Activated naive CD8-positive, alpha-beta T cell treated with anti-CD3 and anti-CD28 coated beads, Interleukin-2, amount 50 U/mL, for 24 hours (primary cell): Measurements from ENCODE around the gene ABCG1.

ENCODE experiments used
- ATAC-seq: fragments of 150-1000 bp; cut with Tn5 transposase; one replicate; pipeline ENCODE4 v1.10.0; 2021
- DNase-seq: peaks from one replicate; pipeline ENCODE4 v3.0.0; 2021
- H3K27ac Mint-ChIP-seq: one replicate; pipeline ENCODE4 v1.8.0; 2021; ENCODE audit warnings: mild to moderate bottlenecking, mixed read lengths
- H3K27me3 Mint-ChIP-seq: one replicate; pipeline ENCODE4 v1.8.0; 2021; ENCODE audit warnings: mixed read lengths
- H3K36me3 Mint-ChIP-seq: one replicate; pipeline ENCODE4 v1.8.0; 2021; ENCODE audit warnings: low read depth, mixed read lengths
- H3K4me1 Mint-ChIP-seq: one replicate; pipeline ENCODE4 v1.8.0; 2021; ENCODE audit warnings: mixed read lengths
- H3K4me3 Mint-ChIP-seq: one replicate; pipeline ENCODE4 v1.8.0; 2021; ENCODE audit warnings: mild to moderate bottlenecking, moderate library complexity, mixed read lengths
- H3K9me3 Mint-ChIP-seq: one replicate; pipeline ENCODE4 v1.8.0; 2021; ENCODE audit warnings: mixed read lengths

The ABCG1 gene

GRCh38 chr21:42238185-42238934 lies 19.4 kb downstream of the ABCG1 start:
- H3K36me3 Mint-ChIP-seq: no peaks in the 10 kb centered on the region
- DNase-seq (peak; percentile 31), ATAC-seq (peak; percentile 6)
- H3K9me3 Mint-ChIP-seq: no peaks in the 10 kb centered on the region
- peak overlapping the region; percentile 56 for H3K4me3 Mint-ChIP-seq
- no peaks in the 10 kb centered on the region for H3K27me3 Mint-ChIP-seq
- H3K27ac Mint-ChIP-seq: peak overlapping the region; percentile 83
- peaks cover 64% of the 10 kb centered on the region for H3K4me1 Mint-ChIP-seq

GRCh38 chr21:42239556-42239955 lies 20.6 kb downstream of the ABCG1 start:
- H3K4me3 Mint-ChIP-seq: no peak overlapping the region
- H3K27ac Mint-ChIP-seq: no peak overlapping the region
- no peaks in the 10 kb centered on the region for H3K9me3 Mint-ChIP-seq
- H3K36me3 Mint-ChIP-seq: no peaks in the 10 kb centered on the region
- ATAC-seq (no peak), DNase-seq (no peak)
- peaks cover 52% of the 10 kb centered on the region for H3K4me1 Mint-ChIP-seq
- no peaks in the 10 kb centered on the region for H3K27me3 Mint-ChIP-seq

- Mint-ChIP-seq H3K36me3 (no peaks in the 10 kb centered on the region), H3K9me3 (no peaks in the 10 kb centered on the region), H3K4me3 (no peak overlapping the region), H3K27ac (no peak overlapping the region), H3K27me3 (no peaks in the 10 kb centered on the region), H3K4me1 (peaks cover 51% of the 10 kb centered on the region)
- DNase-seq (no peak), ATAC-seq (no peak)
These were observed 21.0 kb downstream of the ABCG1 start for GRCh38 chr21:42239973-42240372.

GRCh38 chr21:42242611-42243010 lies 23.7 kb downstream of the ABCG1 start:
- Mint-ChIP-seq H3K36me3 (no peaks in the 10 kb centered on the region), H3K27ac (no peak overlapping the region), H3K4me1 (peaks cover 30% of the 10 kb centered on the region), H3K9me3 (no peaks in the 10 kb centered on the region), H3K4me3 (no peak overlapping the region), H3K27me3 (no peaks in the 10 kb centered on the region)
- DNase-seq (no peak), ATAC-seq (no peak)

GRCh38 chr21:42243026-42243425 lies 24.1 kb downstream of the ABCG1 start:
- DNase-seq (no peak), ATAC-seq (no peak)
- Mint-ChIP-seq H3K36me3 (no peaks in the 10 kb centered on the region), H3K4me3 (no peak overlapping the region), H3K9me3 (no peaks in the 10 kb centered on the region), H3K27me3 (no peaks in the 10 kb centered on the region), H3K4me1 (peaks cover 29% of the 10 kb centered on the region), H3K27ac (no peak overlapping the region)

GRCh38 chr21:42245331-42246193 lies 26.6 kb downstream of the ABCG1 start:
- DNase-seq (no peak), ATAC-seq (no peak)
- peaks cover 19% of the 10 kb centered on the region for H3K4me1 Mint-ChIP-seq
- no peaks in the 10 kb centered on the region for H3K9me3 Mint-ChIP-seq
- H3K4me3 Mint-ChIP-seq: no peak overlapping the region
- H3K27me3 Mint-ChIP-seq: no peaks in the 10 kb centered on the region
- H3K27ac Mint-ChIP-seq: no peak overlapping the region
- no peaks in the 10 kb centered on the region for H3K36me3 Mint-ChIP-seq

GRCh38 chr21:42247716-42248115 lies 28.8 kb downstream of the ABCG1 start:
- no peak overlapping the region for H3K4me3 Mint-ChIP-seq
- peaks cover 19% of the 10 kb centered on the region for H3K4me1 Mint-ChIP-seq
- H3K9me3 Mint-ChIP-seq: no peaks in the 10 kb centered on the region
- ATAC-seq: no peak
- H3K27ac Mint-ChIP-seq: no peak overlapping the region
- no peak for DNase-seq
- no peaks in the 10 kb centered on the region for H3K36me3 Mint-ChIP-seq
- no peaks in the 10 kb centered on the region for H3K27me3 Mint-ChIP-seq

- no peaks in the 10 kb centered on the region for H3K9me3 Mint-ChIP-seq
- peaks cover 19% of the 10 kb centered on the region for H3K4me1 Mint-ChIP-seq
- ATAC-seq: no peak
- no peaks in the 10 kb centered on the region for H3K27me3 Mint-ChIP-seq
- no peak overlapping the region for H3K4me3 Mint-ChIP-seq
- H3K36me3 Mint-ChIP-seq: no peaks in the 10 kb centered on the region
- H3K27ac Mint-ChIP-seq: no peak overlapping the region
- DNase-seq: no peak
These were observed 29.3 kb downstream of the ABCG1 start for GRCh38 chr21:42248241-42248640.

- no peaks in the 10 kb centered on the region for H3K9me3 Mint-ChIP-seq
- no peak for ATAC-seq
- H3K27me3 Mint-ChIP-seq: no peaks in the 10 kb centered on the region
- peaks cover 19% of the 10 kb centered on the region for H3K4me1 Mint-ChIP-seq
- H3K4me3 Mint-ChIP-seq: no peak overlapping the region
- no peaks in the 10 kb centered on the region for H3K36me3 Mint-ChIP-seq
- H3K27ac Mint-ChIP-seq: no peak overlapping the region
- no peak for DNase-seq
These were observed 30.1 kb downstream of the ABCG1 start for GRCh38 chr21:42248783-42249597.

GRCh38 chr21:42250422-42251403 lies 31.8 kb downstream of the ABCG1 start:
- H3K4me3 Mint-ChIP-seq: no peak overlapping the region
- no peak overlapping the region for H3K27ac Mint-ChIP-seq
- H3K9me3 Mint-ChIP-seq: no peaks in the 10 kb centered on the region
- H3K36me3 Mint-ChIP-seq: no peaks in the 10 kb centered on the region
- H3K4me1 Mint-ChIP-seq: peaks cover 30% of the 10 kb centered on the region
- H3K27me3 Mint-ChIP-seq: no peaks in the 10 kb centered on the region
- no peak for ATAC-seq
- no peak for DNase-seq

GRCh38 chr21:42251654-42252324 lies 32.8 kb downstream of the ABCG1 start:
- Mint-ChIP-seq H3K4me1 (peaks cover 31% of the 10 kb centered on the region), H3K36me3 (no peaks in the 10 kb centered on the region), H3K4me3 (no peak overlapping the region), H3K27ac (no peak overlapping the region), H3K9me3 (no peaks in the 10 kb centered on the region), H3K27me3 (no peaks in the 10 kb centered on the region)
- no peak for DNase-seq
- ATAC-seq: no peak

GRCh38 chr21:42252325-42252654 lies 33.4 kb downstream of the ABCG1 start:
- H3K9me3 Mint-ChIP-seq: no peaks in the 10 kb centered on the region
- H3K27ac Mint-ChIP-seq: no peak overlapping the region

GRCh38 chr21:42252778-42253340 lies 33.9 kb downstream of the ABCG1 start:
- Mint-ChIP-seq H3K36me3 (no peaks in the 10 kb centered on the region), H3K4me3 (no peak overlapping the region), H3K27me3 (no peaks in the 10 kb centered on the region), H3K27ac (no peak overlapping the region), H3K9me3 (no peaks in the 10 kb centered on the region), H3K4me1 (peaks cover 26% of the 10 kb centered on the region)
- ATAC-seq (no peak), DNase-seq (no peak)

More at GRCh38 chr21:42252325-42252654, 33.4 kb downstream of the ABCG1 start:
- Mint-ChIP-seq H3K36me3 (no peaks in the 10 kb centered on the region), H3K4me1 (peaks cover 31% of the 10 kb centered on the region), H3K4me3 (no peak overlapping the region), H3K27me3 (no peaks in the 10 kb centered on the region)
- ATAC-seq (no peak), DNase-seq (no peak)
